ENCODE measurements around the gene HIPK2.

Gene HIPK2

GRCh38 chr7:139582130-139582650 is 195.6 kb downstream of the HIPK2 start:
- no peaks in the 10 kb centered on the region for H3K4me1 ChIP-seq (ENCODE audit: low read depth, poor library complexity, severe bottlenecking)
- H3K4me3 ChIP-seq (IDR thresholded peaks at IDR 0.05; ENCODE audit: insufficient read depth, low read depth, low read length), result no peak overlapping the region
- no peaks in the 10 kb centered on the region for H3K79me2 ChIP-seq (ENCODE audit: insufficient read depth, low read depth)
- H3K27me3 ChIP-seq (ENCODE audit: insufficient read depth, low read depth), result no peaks in the 10 kb centered on the region
- no peak for TF ChIP-seq CTCF (conservative IDR thresholded peaks at IDR 0.05; ENCODE audit: low read depth, low read length)
- no peak overlapping the region for H2AFZ ChIP-seq (ENCODE audit: low read depth)
- H3K4me2 ChIP-seq, result no peak overlapping the region
- H3K9ac ChIP-seq, result no peak overlapping the region
- no peaks in the 10 kb centered on the region; the same call in 1 of the 2 replicates for H3K36me3 ChIP-seq (ENCODE audit: insufficient read depth)
- H4K20me1 ChIP-seq (ENCODE audit: insufficient read depth), result no peaks in the 10 kb centered on the region
- H3K27ac ChIP-seq, result no peak overlapping the region

GRCh38 chr7:139580435-139580834 is 197.4 kb downstream of the HIPK2 start:
- H3K4me2 ChIP-seq, result no peak overlapping the region
- H3K27ac ChIP-seq, result no peak overlapping the region
- H2AFZ ChIP-seq (ENCODE audit: low read depth), result no peak overlapping the region
- TF ChIP-seq CTCF (conservative IDR thresholded peaks at IDR 0.05; ENCODE audit: low read depth, low read length), result no peak
- H3K27me3 ChIP-seq (ENCODE audit: insufficient read depth, low read depth), result no peaks in the 10 kb centered on the region
- H4K20me1 ChIP-seq (ENCODE audit: insufficient read depth), result no peaks in the 10 kb centered on the region
- no peak overlapping the region for H3K4me3 ChIP-seq (IDR thresholded peaks at IDR 0.05; ENCODE audit: insufficient read depth, low read depth, low read length)
- no peaks in the 10 kb centered on the region for H3K4me1 ChIP-seq (ENCODE audit: low read depth, poor library complexity, severe bottlenecking)
- H3K9ac ChIP-seq, result no peak overlapping the region
- H3K79me2 ChIP-seq (ENCODE audit: insufficient read depth, low read depth), result no peaks in the 10 kb centered on the region
- H3K36me3 ChIP-seq (ENCODE audit: insufficient read depth), result no peaks in the 10 kb centered on the region; the same call in 1 of the 2 replicates

GRCh38 chr7:139576179-139576973 is 201.4 kb downstream of the HIPK2 start:
- no peak overlapping the region for H3K4me2 ChIP-seq

GRCh38 chr7:139575338-139575680 is 202.5 kb downstream of the HIPK2 start:
- Histone ChIP-seq H3K36me3 (ENCODE audit: insufficient read depth) (no peaks in the 10 kb centered on the region; the same call in 1 of the 2 replicates), H3K4me1 (ENCODE audit: low read depth, poor library complexity, severe bottlenecking) (no peaks in the 10 kb centered on the region), H4K20me1 (ENCODE audit: insufficient read depth) (no peaks in the 10 kb centered on the region), H3K4me3 (IDR thresholded peaks at IDR 0.05; ENCODE audit: insufficient read depth, low read depth, low read length) (no peak overlapping the region), H3K27ac (no peak overlapping the region), H3K79me2 (ENCODE audit: insufficient read depth, low read depth) (no peaks in the 10 kb centered on the region), H3K9ac (no peak overlapping the region), H3K27me3 (ENCODE audit: insufficient read depth, low read depth) (no peaks in the 10 kb centered on the region), H3K4me2 (no peak overlapping the region), H2AFZ (ENCODE audit: low read depth) (no peak overlapping the region)
- TF ChIP-seq CTCF (conservative IDR thresholded peaks at IDR 0.05; ENCODE audit: low read depth, low read length), result no peak

More at GRCh38 chr7:139576179-139576973, 201.4 kb downstream of the HIPK2 start:
- H3K27ac ChIP-seq, result no peak overlapping the region
- H3K4me1 ChIP-seq (ENCODE audit: low read depth, poor library complexity, severe bottlenecking), result no peaks in the 10 kb centered on the region
- no peak overlapping the region for H2AFZ ChIP-seq (ENCODE audit: low read depth)
- no peak overlapping the region for H3K4me3 ChIP-seq (IDR thresholded peaks at IDR 0.05; ENCODE audit: insufficient read depth, low read depth, low read length)
- no peaks in the 10 kb centered on the region; the same call in 1 of the 2 replicates for H3K36me3 ChIP-seq (ENCODE audit: insufficient read depth)
- no peak overlapping the region for H3K9ac ChIP-seq
- no peaks in the 10 kb centered on the region for H4K20me1 ChIP-seq (ENCODE audit: insufficient read depth)
- H3K27me3 ChIP-seq (ENCODE audit: insufficient read depth, low read depth), result no peaks in the 10 kb centered on the region
- no peaks in the 10 kb centered on the region for H3K79me2 ChIP-seq (ENCODE audit: insufficient read depth, low read depth)
- TF ChIP-seq CTCF (conservative IDR thresholded peaks at IDR 0.05; ENCODE audit: low read depth, low read length), result no peak

Measured in KMS-11 (cell line).